ENCODE results near the gene MMEL1.

MMEL1 gene

GRCh38 chr1:2595812-2596529 is 36.8 kb downstream of the MMEL1 start:
- H3K27me3 ChIP-seq (replicated peaks; ENCODE audit: insufficient read depth, low read length): peaks cover 90% of the 10 kb centered on the region
- no peak overlapping the region for H2AFZ ChIP-seq (ENCODE audit: low read length)
- no peak for DNase-seq
- no peaks in the 10 kb centered on the region for H3K9me3 ChIP-seq (replicated peaks; ENCODE audit: insufficient read depth, low read length)
- H4K20me1 ChIP-seq (ENCODE audit: insufficient read depth, low read length): no peaks in the 10 kb centered on the region
- no peaks in the 10 kb centered on the region for H3K36me3 ChIP-seq (replicated peaks; ENCODE audit: insufficient read depth, low read length)
- no peak for TF ChIP-seq EZH2 (optimal IDR thresholded peaks at IDR 0.05; ENCODE audit: low read depth, low read length)
- no peak for TF ChIP-seq CTCF (IDR thresholded peaks at IDR 0.05; ENCODE audit: low read length)
- no peaks in the 10 kb centered on the region for H3K79me2 ChIP-seq (ENCODE audit: low read length)
- H3F3A ChIP-seq (ENCODE audit: insufficient read depth, low read length): no peaks in the 10 kb centered on the region
- H3K4me1 ChIP-seq (ENCODE audit: low read length): no peaks in the 10 kb centered on the region
- H3K4me3 ChIP-seq (ENCODE audit: low read length): no peak overlapping the region
- H3K4me2 ChIP-seq (ENCODE audit: low read depth, low read length): no peak overlapping the region
- H3K9ac ChIP-seq (ENCODE audit: low read length): no peak overlapping the region
- H3K9me2 ChIP-seq (replicated peaks; ENCODE audit: insufficient read depth, low read length): no peaks in the 10 kb centered on the region
- no peak overlapping the region for H3K27ac ChIP-seq (ENCODE audit: low read length)

GRCh38 chr1:2595261-2595811 is 37.5 kb downstream of the MMEL1 start:
- Histone ChIP-seq H3K9me2 (replicated peaks; ENCODE audit: insufficient read depth, low read length) (no peaks in the 10 kb centered on the region), H3K9me3 (replicated peaks; ENCODE audit: insufficient read depth, low read length) (no peaks in the 10 kb centered on the region), H3F3A (ENCODE audit: insufficient read depth, low read length) (no peaks in the 10 kb centered on the region), H3K9ac (ENCODE audit: low read length) (no peak overlapping the region), H3K4me1 (ENCODE audit: low read length) (no peaks in the 10 kb centered on the region), H3K27ac (ENCODE audit: low read length) (no peak overlapping the region), H3K36me3 (replicated peaks; ENCODE audit: insufficient read depth, low read length) (no peaks in the 10 kb centered on the region), H3K4me2 (ENCODE audit: low read depth, low read length) (no peak overlapping the region), H3K4me3 (ENCODE audit: low read length) (no peak overlapping the region), H3K79me2 (ENCODE audit: low read length) (no peaks in the 10 kb centered on the region), H2AFZ (ENCODE audit: low read length) (no peak overlapping the region), H4K20me1 (ENCODE audit: insufficient read depth, low read length) (no peaks in the 10 kb centered on the region), H3K27me3 (replicated peaks; ENCODE audit: insufficient read depth, low read length) (peaks cover 90% of the 10 kb centered on the region)
- no peak for DNase-seq
- no peak for TF ChIP-seq EZH2phosphoT487 (IDR thresholded peaks at IDR 0.05; ENCODE audit: low read length)
- no peak for TF ChIP-seq CTCF (IDR thresholded peaks at IDR 0.05; ENCODE audit: low read length)
- TF ChIP-seq EZH2 (optimal IDR thresholded peaks at IDR 0.05; ENCODE audit: low read depth, low read length): no peak

- Histone ChIP-seq H3K9me3 (replicated peaks; ENCODE audit: insufficient read depth, low read length) (no peaks in the 10 kb centered on the region), H3F3A (ENCODE audit: insufficient read depth, low read length) (no peaks in the 10 kb centered on the region), H3K4me3 (ENCODE audit: low read length) (no peak overlapping the region), H3K79me2 (ENCODE audit: low read length) (no peaks in the 10 kb centered on the region), H3K27me3 (replicated peaks; ENCODE audit: insufficient read depth, low read length) (peaks cover 86% of the 10 kb centered on the region), H3K9me2 (replicated peaks; ENCODE audit: insufficient read depth, low read length) (no peaks in the 10 kb centered on the region), H3K4me2 (ENCODE audit: low read depth, low read length) (no peak overlapping the region), H4K20me1 (ENCODE audit: insufficient read depth, low read length) (no peaks in the 10 kb centered on the region), H2AFZ (ENCODE audit: low read length) (no peak overlapping the region), H3K9ac (ENCODE audit: low read length) (no peak overlapping the region), H3K4me1 (ENCODE audit: low read length) (no peaks in the 10 kb centered on the region), H3K27ac (ENCODE audit: low read length) (no peak overlapping the region), H3K36me3 (replicated peaks; ENCODE audit: insufficient read depth, low read length) (no peaks in the 10 kb centered on the region)
- TF ChIP-seq EZH2 (optimal IDR thresholded peaks at IDR 0.05; ENCODE audit: low read depth, low read length) (no peak), CTCF (IDR thresholded peaks at IDR 0.05; ENCODE audit: low read length) (no peak), EZH2phosphoT487 (IDR thresholded peaks at IDR 0.05; ENCODE audit: low read length) (no peak)
- no peak for DNase-seq
These were observed 38.1 kb downstream of the MMEL1 start for GRCh38 chr1:2594641-2595131.
